Activated T-helper 1 cell treated with Interleukin-2 at 50 U/mL for 16 hours (primary cell): ENCODE results near the gene REX1BD.
A peak's percentile ranks its signal among the peaks of the same experiment; 100 is the strongest.

ENCODE experiments used
- DNase-seq: peaks from one replicate; pipeline ENCODE4 v3.0.0-alpha.2; 2020; ENCODE audit warnings: low read depth

The REX1BD gene

GRCh38 chr19:18603255-18603957 lies 14.8 kb downstream of the REX1BD start:
- no peak for DNase-seq

GRCh38 chr19:18603958-18604819 lies 15.6 kb downstream of the REX1BD start:
- DNase-seq: no peak

GRCh38 chr19:18604820-18605159 lies 16.2 kb downstream of the REX1BD start:
- DNase-seq: no peak

- DNase-seq: no peak
Measured at GRCh38 chr19:18605196-18605545, 16.6 kb downstream of the REX1BD start.

GRCh38 chr19:18605546-18606280 lies 17.1 kb downstream of the REX1BD start:
- no peak for DNase-seq

- DNase-seq: no peak
Measured at GRCh38 chr19:18606281-18607225, 18.0 kb downstream of the REX1BD start, which contains the start of gene CRLF1. TSS of gene CRLF1 (minus strand) at chr19:18606799. CDS start at chr19:18606656, 143 bp downstream.

- DNase-seq: no peak
Measured at GRCh38 chr19:18607226-18608101, 18.9 kb downstream of the REX1BD start.

- no peak for DNase-seq
Measured at GRCh38 chr19:18608102-18608804, 19.7 kb downstream of the REX1BD start.

- no peak for DNase-seq
Measured at GRCh38 chr19:18608805-18609716, 20.5 kb downstream of the REX1BD start.

- no peak for DNase-seq
Measured at GRCh38 chr19:18609717-18610051, 21.1 kb downstream of the REX1BD start.

- DNase-seq: no peak
Measured at GRCh38 chr19:18610245-18610555, 21.6 kb downstream of the REX1BD start.

- no peak for DNase-seq
Measured at GRCh38 chr19:18610556-18611326, 22.1 kb downstream of the REX1BD start.

- no peak for DNase-seq
Measured at GRCh38 chr19:18611327-18612050, 22.9 kb downstream of the REX1BD start.

- DNase-seq: no peak
Measured at GRCh38 chr19:18612051-18612771, 23.6 kb downstream of the REX1BD start.

- DNase-seq: peak; percentile 26
Measured at GRCh38 chr19:18612772-18613588, 24.4 kb downstream of the REX1BD start, which contains the start of gene TMEM59L. TSS of gene TMEM59L (plus strand) at chr19:18612870. CDS start at chr19:18612959, 89 bp downstream.
